Stomach smooth muscle (tissue), 2 donors: ENCODE data around the gene ZSCAN26.

Source experiments
- H3K27ac ChIP-seq: one replicate; pipeline ENCODE4 v1.7.0; 2013; ENCODE audit warnings: mild to moderate bottlenecking, low read length, inconsistent platforms
- H3K27me3 ChIP-seq, 2 donors: one replicate each; pipeline ENCODE4 v1.7.0; 2013; ENCODE audit warnings: low read length in 2 of 2; ENCODE audit not compliant: insufficient read depth in 2 of 2, control insufficient read depth in 1 of 2
- H3K36me3 ChIP-seq, 2 donors: one replicate each; pipeline ENCODE4 v1.7.0; 2013; ENCODE audit warnings: low read length in 2 of 2; ENCODE audit not compliant: control insufficient read depth in 2 of 2, insufficient read depth in 2 of 2
- H3K4me1 ChIP-seq: one replicate; pipeline ENCODE4 v1.7.0; 2013; ENCODE audit warnings: low read length; ENCODE audit not compliant: control insufficient read depth, insufficient read depth
- H3K4me3 ChIP-seq, 2 donors: one replicate each; pipeline ENCODE4 v1.7.0; 2013; ENCODE audit warnings: low read length in 2 of 2
- H3K9ac ChIP-seq, 2 donors: one replicate each; pipeline ENCODE4 v1.7.0; 2013; ENCODE audit warnings: low read length in 2 of 2, mild to moderate bottlenecking in 1 of 2
- H3K9me3 ChIP-seq, 2 donors: one replicate each; pipeline ENCODE4 v1.7.0; 2013; ENCODE audit warnings: low read length in 2 of 2; ENCODE audit not compliant: control insufficient read depth in 2 of 2
- donor health status: healthy.
- donor health status: Pancreatic carcinoma.

Gene ZSCAN26

DNA sequence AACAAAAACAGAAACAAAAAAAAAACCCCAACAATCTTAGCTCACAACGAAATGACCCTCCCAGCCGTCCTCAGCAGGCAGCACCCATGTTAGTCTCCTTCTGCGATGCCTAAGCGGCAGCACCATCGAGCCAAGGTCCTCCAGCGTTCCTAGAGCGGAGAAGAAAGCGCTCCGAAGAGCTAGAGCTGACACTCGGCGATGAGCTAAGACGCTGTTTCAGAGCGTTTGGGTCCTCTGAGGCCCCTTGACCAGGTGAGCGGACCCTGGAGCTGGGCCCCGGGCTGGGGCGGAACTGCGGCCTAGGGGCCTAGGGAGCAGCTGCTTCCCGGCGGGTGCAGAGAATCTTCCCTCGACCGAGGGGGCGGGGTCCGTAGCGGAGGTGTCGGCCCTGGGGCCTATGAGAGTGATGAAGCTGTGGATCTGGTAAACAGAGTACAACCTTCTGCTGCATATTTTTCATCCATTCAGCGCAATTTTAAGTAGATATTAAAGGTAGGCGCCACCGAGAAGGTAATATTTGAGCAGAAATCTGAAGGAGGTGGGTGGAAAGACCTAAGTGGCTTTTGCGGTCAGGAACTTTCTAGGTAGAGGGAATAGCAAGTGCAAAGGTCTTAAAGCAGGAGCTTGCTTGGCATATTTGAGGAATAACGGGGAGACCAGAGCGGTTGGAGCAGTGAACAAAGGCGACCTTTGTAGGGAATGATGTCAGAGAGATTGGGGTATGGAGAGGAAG, at the start of gene ZSCAN26:
TSS of gene ZSCAN26 (plus strand) at position 182 of the 733 bp plus-strand sequence. CDS start 4,777 bp downstream, outside the sequence.
- peaks cover 4 to 7% of the 10 kb centered on the region in 2 donors for H3K36me3 ChIP-seq
- H3K9me3 ChIP-seq: no peaks in the 10 kb centered on the region
- peaks cover 3% of the 10 kb centered on the region for H3K4me1 ChIP-seq
- no peaks in the 10 kb centered on the region for H3K27me3 ChIP-seq
- peak within 1 kb of the TSS; percentile 81 for H3K27ac ChIP-seq
- peak within 1 kb of the TSS; percentile 73 to 91 for H3K4me3 ChIP-seq
- peak within 1 kb of the TSS; percentile 89 to 90 for H3K9ac ChIP-seq

DNA sequence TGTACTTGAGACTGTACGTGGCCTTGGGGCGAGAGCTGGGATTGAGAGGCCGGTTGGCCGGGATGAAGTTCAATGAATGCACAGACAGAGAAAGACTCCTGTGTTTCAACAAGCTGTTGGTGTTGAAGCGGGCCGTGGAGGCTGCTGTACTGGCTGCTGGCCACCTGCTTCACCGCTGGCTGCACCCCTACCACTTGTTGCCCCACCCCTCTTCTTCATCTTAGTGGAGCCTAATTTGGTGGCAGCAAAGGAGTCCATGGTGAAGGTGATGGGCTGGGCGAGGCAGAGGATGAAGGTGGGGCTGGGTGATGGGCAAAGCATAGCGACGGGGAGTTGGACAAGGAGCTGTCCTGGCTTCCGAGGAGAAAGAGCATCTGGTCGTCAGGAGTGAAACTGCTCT, 49.1 kb upstream of the ZSCAN26 start:
- Histone ChIP-seq H3K4me1 (peaks cover 4% of the 10 kb centered on the region), H3K27me3 (peaks cover 19 to 33% of the 10 kb centered on the region in 2 donors), H3K9me3 (no peaks in the 10 kb centered on the region), H3K4me3 (peak overlapping the region; percentile 78 to 81), H3K9ac (no peak overlapping the region), H3K27ac (no peak overlapping the region), H3K36me3 (no peaks in the 10 kb centered on the region)

DNA sequence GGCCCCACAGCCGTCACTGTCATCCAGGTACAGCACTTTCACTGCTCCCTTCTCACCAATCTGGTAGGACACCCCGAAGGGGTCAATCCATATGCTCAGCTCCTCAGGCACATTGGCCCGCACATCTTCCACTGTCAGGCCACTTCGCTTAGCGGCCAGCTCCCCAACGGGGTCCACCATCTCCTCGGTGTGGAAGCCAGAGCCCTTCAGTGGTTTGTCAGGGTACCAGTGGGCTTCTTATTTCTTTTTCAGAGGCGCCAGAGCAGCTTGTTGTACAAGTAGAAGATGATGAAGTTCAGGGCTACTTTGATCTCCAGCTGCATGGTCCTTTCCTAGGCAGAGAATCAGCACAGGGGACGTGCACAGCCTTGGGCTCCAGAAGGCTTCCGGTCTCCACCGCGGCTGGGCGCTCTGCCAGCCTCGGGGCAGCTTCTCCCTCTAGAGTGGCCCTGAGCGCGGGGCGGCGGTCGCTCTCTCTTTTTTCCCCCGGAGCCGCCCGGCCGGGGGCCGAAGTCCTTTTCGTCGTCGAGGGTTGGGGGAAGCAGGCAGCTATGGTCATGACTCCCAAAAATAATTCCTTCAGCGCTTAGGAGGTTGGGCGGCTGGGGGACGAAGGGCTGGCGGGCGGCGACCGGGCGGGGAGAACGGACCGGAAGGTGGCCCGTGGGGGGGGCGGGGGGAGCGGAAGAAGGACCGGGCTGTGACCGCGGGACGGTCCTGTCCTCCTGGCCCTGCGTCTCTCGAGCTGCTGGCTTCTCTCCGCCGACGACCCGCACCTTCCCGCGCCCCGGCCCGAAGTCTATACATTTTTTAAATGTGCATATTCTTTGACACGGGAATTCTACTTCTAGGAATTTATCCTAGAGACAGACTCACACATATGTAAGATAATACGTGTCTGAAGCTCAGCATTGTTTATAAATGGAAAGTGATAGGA, 48.4 kb upstream of the ZSCAN26 start:
- Histone ChIP-seq H3K27me3 (peaks cover 15 to 26% of the 10 kb centered on the region in 2 donors), H3K9me3 (no peaks in the 10 kb centered on the region), H3K4me1 (peaks cover 4% of the 10 kb centered on the region), H3K4me3 (peak overlapping the region; percentile 78 to 81), H3K9ac (peak overlapping the region; percentile 60 to 68), H3K36me3 (no peaks in the 10 kb centered on the region), H3K27ac (no peak overlapping the region)

DNA sequence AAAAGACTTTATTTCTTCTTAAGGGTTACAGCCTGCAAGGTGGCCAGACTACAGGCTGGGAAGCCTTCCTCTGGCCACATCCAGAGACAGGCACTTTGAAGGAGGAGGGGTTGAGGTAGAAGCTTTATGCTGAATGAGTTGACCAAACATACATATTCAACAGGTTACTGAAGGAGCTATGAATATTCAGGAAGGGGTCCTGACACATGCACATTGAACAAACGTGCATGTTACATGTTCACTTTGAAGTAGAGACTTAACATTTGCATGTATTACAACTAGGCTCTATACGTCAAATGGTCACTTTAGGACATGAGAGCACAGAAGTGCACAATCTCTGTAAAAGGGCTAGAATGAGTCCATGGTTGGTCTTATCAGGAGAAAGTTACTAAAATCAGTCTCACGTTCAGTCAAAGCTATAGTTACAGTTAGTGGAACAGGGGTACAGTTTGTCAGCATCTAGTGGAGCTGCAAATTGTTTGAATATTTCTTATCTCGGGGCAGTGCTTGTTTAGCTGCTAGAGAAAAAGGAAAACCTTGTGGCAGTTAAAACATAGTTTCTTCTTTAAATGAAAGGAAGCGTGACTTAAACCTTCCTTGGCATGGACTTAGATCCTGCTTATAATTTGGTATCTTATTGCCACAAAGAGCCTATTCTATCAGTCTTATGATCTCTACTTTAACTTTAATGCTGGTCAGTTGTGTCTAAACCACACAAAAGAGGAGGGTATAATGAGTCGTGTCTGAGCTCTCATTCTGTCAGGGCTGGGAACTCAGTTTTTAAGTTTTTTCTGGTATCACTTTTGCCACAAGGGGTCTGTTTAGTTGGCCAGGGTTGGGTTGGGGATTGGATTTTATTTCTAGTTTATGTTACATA, 46.4 kb upstream of the ZSCAN26 start:
- Histone ChIP-seq H3K4me1 (peaks cover 4% of the 10 kb centered on the region), H3K4me3 (no peak overlapping the region), H3K36me3 (no peaks in the 10 kb centered on the region), H3K9ac (no peak overlapping the region), H3K27ac (no peak overlapping the region), H3K27me3 (peaks cover 7 to 13% of the 10 kb centered on the region in 2 donors), H3K9me3 (no peaks in the 10 kb centered on the region)

DNA sequence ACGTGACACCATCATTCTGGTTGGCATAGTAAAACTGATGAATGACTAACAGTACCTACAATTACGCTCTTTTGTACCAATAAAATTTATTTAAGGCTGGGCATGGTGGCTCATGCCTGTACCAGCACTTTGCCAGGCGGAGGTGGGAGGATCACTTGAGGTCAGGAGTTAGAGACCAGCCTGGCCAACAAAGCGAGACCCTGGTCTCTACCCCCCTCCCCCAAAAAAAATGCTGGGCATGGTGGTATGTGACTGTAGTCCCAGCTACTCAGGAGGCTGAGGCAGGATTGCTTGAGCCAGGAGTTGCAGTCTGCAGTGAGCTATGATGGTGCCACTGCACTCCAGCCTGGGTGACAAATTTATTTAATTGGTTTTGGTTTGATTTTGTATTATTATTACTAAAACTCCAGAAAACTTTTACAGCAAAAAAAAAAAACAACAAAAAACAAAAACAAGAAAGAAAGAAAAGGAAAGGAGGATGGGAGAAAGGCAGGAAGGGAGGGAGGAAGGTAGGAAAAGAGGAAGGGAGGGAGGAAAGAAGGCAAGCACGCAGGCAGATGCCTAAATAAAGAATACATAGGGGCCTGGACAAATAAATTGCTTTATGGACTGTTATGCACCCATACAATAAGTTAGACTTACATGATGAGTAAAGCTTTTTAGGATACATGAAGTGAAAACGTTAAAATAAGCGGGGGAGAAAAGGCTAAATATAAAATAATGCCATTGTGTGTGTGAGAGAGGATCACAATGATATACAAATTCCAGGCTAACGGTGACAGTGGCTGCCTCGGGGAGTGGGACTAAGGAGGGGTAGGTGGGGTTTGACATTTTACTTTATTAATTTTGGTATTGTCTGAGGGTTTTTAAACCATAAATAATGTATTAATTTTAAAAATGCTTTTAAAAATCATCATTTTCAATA, 42.5 kb upstream of the ZSCAN26 start:
- Histone ChIP-seq H3K4me1 (peaks cover 6% of the 10 kb centered on the region), H3K9ac (peak overlapping the region; percentile 71 to 87), H3K9me3 (no peaks in the 10 kb centered on the region), H3K36me3 (peaks cover 18% of the 10 kb centered on the region in 2 donors), H3K27ac (peak overlapping the region; percentile 69), H3K4me3 (peak overlapping the region; percentile 79 to 85), H3K27me3 (peaks cover 0 to 13% of the 10 kb centered on the region in 2 donors)

DNA sequence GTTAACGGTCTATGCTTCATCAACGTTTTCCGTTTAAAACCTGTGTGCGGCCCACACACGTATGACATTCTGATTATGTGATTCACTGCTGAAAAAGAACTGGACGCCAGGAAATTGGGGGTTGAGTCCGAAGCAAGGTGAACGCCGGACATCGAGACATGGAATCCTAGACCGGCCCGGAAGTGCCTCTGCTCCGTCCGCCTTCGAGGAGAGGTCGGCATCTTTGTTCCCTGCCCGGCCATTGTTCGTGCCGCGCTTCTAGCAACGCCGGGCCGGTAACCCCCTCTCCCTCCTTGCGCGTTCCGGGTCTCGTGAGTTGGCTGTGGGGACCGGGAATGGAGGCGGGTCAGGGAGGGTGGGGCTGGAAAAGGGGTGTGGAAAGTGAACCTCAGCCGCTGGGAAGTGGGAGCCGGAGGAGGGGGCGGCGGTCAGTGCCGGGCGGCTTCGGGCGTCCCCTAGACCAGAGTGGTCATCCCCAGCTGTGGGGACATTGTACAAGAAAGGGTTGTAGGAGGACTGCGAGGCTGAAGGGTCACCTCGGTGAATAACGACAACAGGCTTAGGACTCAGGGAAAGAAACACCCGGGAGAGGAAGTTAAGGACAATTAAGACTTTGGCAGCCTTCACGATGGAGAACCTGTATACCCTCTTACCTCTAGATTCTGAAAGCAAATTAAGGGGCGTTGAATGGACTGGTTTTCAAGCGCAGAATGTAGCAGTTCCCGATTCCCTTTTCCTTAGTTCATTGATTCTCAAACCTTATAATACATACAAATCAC, 41.7 kb upstream of the ZSCAN26 start, which contains the start of gene ZSCAN9:
TSS of gene ZSCAN9 (plus strand) at position 220 of the 779 bp plus-strand sequence. CDS start 1,810 bp downstream, outside the sequence.
- peaks cover 20 to 21% of the 10 kb centered on the region in 2 donors for H3K36me3 ChIP-seq
- peaks cover 6% of the 10 kb centered on the region for H3K4me1 ChIP-seq
- H3K4me3 ChIP-seq: peak within 1 kb of the TSS; percentile 79 to 85
- H3K27me3 ChIP-seq: peaks cover 0 to 12% of the 10 kb centered on the region in 2 donors
- peak within 1 kb of the TSS; percentile 69 for H3K27ac ChIP-seq
- no peaks in the 10 kb centered on the region for H3K9me3 ChIP-seq
- peak within 1 kb of the TSS; percentile 71 to 87 for H3K9ac ChIP-seq

DNA sequence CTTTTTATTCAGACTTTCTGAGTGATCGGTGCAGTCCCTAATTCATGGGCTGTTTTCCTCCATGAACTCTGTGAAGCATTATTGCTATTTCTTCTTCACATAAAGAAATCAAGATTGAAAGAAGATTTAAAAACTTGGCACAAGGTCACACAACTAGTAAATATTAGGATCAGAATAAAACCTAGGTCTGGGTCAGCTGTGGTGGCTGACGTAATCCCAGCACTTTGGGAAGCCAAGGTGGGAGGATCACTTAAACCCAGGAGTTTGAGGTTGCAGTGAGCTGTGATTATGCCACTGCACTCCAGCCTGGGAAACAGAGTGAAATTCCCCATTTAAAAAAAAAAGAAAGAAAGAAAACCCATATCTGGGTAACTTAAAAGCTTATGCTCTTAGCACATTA, 40.5 kb upstream of the ZSCAN26 start:
- Histone ChIP-seq H3K4me3 (no peak overlapping the region), H3K9me3 (no peaks in the 10 kb centered on the region), H3K27ac (no peak overlapping the region), H3K36me3 (peaks cover 26 to 29% of the 10 kb centered on the region in 2 donors), H3K9ac (no peak overlapping the region), H3K4me1 (peaks cover 6% of the 10 kb centered on the region), H3K27me3 (peaks cover 0 to 5% of the 10 kb centered on the region in 2 donors)

DNA sequence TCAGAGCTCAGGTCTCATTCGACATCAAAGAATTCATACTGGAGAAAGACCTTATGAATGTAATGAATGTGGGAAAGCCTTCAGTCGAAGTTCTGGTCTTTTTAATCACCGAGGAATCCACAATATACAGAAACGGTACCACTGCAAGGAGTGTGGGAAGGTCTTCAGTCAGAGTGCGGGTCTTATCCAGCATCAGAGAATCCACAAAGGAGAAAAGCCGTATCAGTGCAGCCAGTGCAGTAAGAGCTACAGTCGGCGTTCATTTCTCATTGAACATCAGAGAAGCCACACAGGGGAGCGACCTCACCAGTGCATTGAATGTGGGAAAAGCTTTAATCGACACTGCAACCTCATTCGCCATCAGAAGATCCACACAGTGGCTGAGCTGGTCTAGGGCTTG, 34.2 kb upstream of the ZSCAN26 start:
- Histone ChIP-seq H3K9me3 (no peaks in the 10 kb centered on the region), H3K4me3 (no peak overlapping the region), H3K36me3 (peaks cover 35 to 40% of the 10 kb centered on the region in 2 donors), H3K27me3 (no peaks in the 10 kb centered on the region), H3K27ac (no peak overlapping the region), H3K9ac (no peak overlapping the region), H3K4me1 (no peaks in the 10 kb centered on the region)

DNA sequence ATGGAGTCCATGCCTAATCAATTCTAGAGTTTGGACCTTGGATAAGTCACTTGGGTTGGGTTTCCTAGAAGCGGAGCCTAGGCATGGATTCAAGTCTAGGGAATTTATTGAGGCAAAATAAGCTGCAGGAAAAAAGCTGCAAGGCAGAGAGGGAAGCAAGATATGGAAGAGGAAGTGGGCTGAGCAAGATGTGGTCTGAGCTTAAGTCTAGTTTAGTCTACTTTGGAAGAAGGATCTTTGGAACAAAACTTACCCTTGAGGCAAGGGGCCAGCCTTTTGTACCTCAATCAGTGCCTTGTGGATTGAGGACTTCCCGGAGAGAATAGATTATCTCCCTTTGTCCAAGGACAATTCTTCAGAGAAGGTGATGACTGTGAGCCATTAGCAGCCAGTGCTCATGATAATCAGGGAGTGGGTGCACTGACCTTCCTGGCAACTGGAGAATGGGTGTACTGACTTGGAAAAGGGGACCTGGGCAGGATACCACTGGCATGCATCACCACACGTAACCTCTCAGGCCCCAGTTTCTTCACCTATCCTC, 31.0 kb upstream of the ZSCAN26 start:
- H3K27me3 ChIP-seq: no peaks in the 10 kb centered on the region
- H3K36me3 ChIP-seq: peaks cover 16 to 21% of the 10 kb centered on the region in 2 donors
- H3K4me3 ChIP-seq: no peak overlapping the region
- H3K4me1 ChIP-seq: no peaks in the 10 kb centered on the region
- H3K9ac ChIP-seq: no peak overlapping the region
- H3K9me3 ChIP-seq: no peaks in the 10 kb centered on the region
- H3K27ac ChIP-seq: no peak overlapping the region
